ENCODE data around the gene SH3RF2.

The SH3RF2 gene

GRCh38 chr5:146079695-146080373 lies 143.5 kb downstream of the SH3RF2 start:
- no peaks in the 10 kb centered on the region for H4K20me1 ChIP-seq (ENCODE audit: insufficient read depth, low read length)
- H3K4me1 ChIP-seq (ENCODE audit: insufficient read depth, low read length, severe bottlenecking), result no peaks in the 10 kb centered on the region
- no peak overlapping the region for H3K9ac ChIP-seq (ENCODE audit: low read length)
- H3K4me3 ChIP-seq (ENCODE audit: low read depth, low read length, poor library complexity, severe bottlenecking), result no peak overlapping the region
- no peaks in the 10 kb centered on the region for H3K79me2 ChIP-seq (ENCODE audit: insufficient read depth, low read length)
- no peak overlapping the region for H3K4me2 ChIP-seq (ENCODE audit: low read length)
- no peaks in the 10 kb centered on the region for H3K9me3 ChIP-seq (ENCODE audit: low read length)
- no peaks in the 10 kb centered on the region for H3K9me2 ChIP-seq (ENCODE audit: low read depth, low read length)
- no peak for TF ChIP-seq CTCF (IDR thresholded peaks at IDR 0.05; ENCODE audit: low read length)
- no peak for TF ChIP-seq EZH2 (IDR thresholded peaks at IDR 0.05; ENCODE audit: borderline replicate concordance, low read length)
- H2AFZ ChIP-seq (ENCODE audit: low read length), result no peak overlapping the region
- H3K36me3 ChIP-seq (ENCODE audit: insufficient read depth, low read length), result no peaks in the 10 kb centered on the region
- no peaks in the 10 kb centered on the region; the same call in 1 of the 2 replicates for H3K27me3 ChIP-seq (ENCODE audit: insufficient read depth, low read length)
- no peak overlapping the region for H3K27ac ChIP-seq (ENCODE audit: low read depth, low read length, poor library complexity, severe bottlenecking)
- H3F3A ChIP-seq (ENCODE audit: insufficient read depth, low read length), result no peaks in the 10 kb centered on the region

DNA sequence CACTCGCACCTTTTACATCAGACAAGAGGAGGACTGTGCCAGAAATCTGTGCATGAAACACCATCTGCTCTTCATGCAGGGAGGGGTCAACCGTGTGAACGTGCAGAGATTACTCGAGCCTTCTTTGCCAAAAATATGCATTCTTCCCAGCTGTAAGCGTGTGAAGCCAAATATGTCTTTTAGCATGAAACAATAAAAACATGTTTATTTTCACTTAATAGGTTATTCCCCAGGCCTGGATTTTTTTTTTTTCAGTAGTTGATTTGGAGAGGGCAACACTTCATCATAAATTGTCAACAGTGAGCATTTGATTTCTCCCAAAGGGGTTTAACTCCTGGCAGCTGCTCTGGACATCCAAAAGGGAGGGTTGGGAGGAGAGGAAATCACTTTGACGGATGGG lies 145.2 kb downstream of the SH3RF2 start:
- H3K9me3 ChIP-seq (ENCODE audit: low read length), result no peaks in the 10 kb centered on the region
- H3K4me2 ChIP-seq (ENCODE audit: low read length), result no peak overlapping the region
- no peaks in the 10 kb centered on the region for H4K20me1 ChIP-seq (ENCODE audit: insufficient read depth, low read length)
- H3K79me2 ChIP-seq (ENCODE audit: insufficient read depth, low read length), result no peaks in the 10 kb centered on the region
- H3K9me2 ChIP-seq (ENCODE audit: low read depth, low read length), result no peaks in the 10 kb centered on the region
- H3K27ac ChIP-seq (ENCODE audit: low read depth, low read length, poor library complexity, severe bottlenecking), result no peak overlapping the region
- H2AFZ ChIP-seq (ENCODE audit: low read length), result no peak overlapping the region
- H3K9ac ChIP-seq (ENCODE audit: low read length), result no peak overlapping the region
- H3K27me3 ChIP-seq (ENCODE audit: insufficient read depth, low read length), result no peaks in the 10 kb centered on the region; the same call in 1 of the 2 replicates
- H3K4me1 ChIP-seq (ENCODE audit: insufficient read depth, low read length, severe bottlenecking), result no peaks in the 10 kb centered on the region
- no peaks in the 10 kb centered on the region for H3K36me3 ChIP-seq (ENCODE audit: insufficient read depth, low read length)
- no peak for TF ChIP-seq CTCF (IDR thresholded peaks at IDR 0.05; ENCODE audit: low read length)
- no peak for TF ChIP-seq EZH2 (IDR thresholded peaks at IDR 0.05; ENCODE audit: borderline replicate concordance, low read length)
- H3K4me3 ChIP-seq (ENCODE audit: low read depth, low read length, poor library complexity, severe bottlenecking), result no peak overlapping the region
- H3F3A ChIP-seq (ENCODE audit: insufficient read depth, low read length), result no peaks in the 10 kb centered on the region

DNA sequence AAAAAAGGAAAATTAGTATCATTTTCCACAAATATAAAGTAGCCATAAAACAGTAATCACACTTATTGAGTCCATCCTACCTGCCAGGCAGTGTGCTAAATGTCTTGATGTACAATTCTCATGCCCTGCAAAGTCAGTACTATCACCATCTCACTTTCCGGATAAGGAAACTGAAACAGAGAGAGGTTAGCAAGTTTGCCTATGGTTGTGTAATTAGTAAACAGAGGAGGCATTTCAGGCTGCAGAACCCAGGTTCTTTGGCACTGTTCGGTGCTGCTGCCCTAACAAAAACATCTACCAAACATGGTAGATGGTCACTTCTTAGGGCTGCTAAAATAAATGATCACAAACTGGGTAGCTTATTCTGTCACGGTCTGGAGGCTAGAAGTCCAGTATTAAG lies 146.4 kb downstream of the SH3RF2 start:
- no peak for TF ChIP-seq CTCF (IDR thresholded peaks at IDR 0.05; ENCODE audit: low read length)
- no peak for TF ChIP-seq EZH2 (IDR thresholded peaks at IDR 0.05; ENCODE audit: borderline replicate concordance, low read length)
- Histone ChIP-seq H3K9me2 (ENCODE audit: low read depth, low read length) (no peaks in the 10 kb centered on the region), H3K4me2 (ENCODE audit: low read length) (no peak overlapping the region), H3K27ac (ENCODE audit: low read depth, low read length, poor library complexity, severe bottlenecking) (no peak overlapping the region), H3K9ac (ENCODE audit: low read length) (no peak overlapping the region), H3K4me1 (ENCODE audit: insufficient read depth, low read length, severe bottlenecking) (no peaks in the 10 kb centered on the region), H3K4me3 (ENCODE audit: low read depth, low read length, poor library complexity, severe bottlenecking) (no peak overlapping the region), H3K36me3 (ENCODE audit: insufficient read depth, low read length) (no peaks in the 10 kb centered on the region), H4K20me1 (ENCODE audit: insufficient read depth, low read length) (no peaks in the 10 kb centered on the region), H3K27me3 (ENCODE audit: insufficient read depth, low read length) (no peaks in the 10 kb centered on the region; the same call in 1 of the 2 replicates), H3K79me2 (ENCODE audit: insufficient read depth, low read length) (no peaks in the 10 kb centered on the region), H2AFZ (ENCODE audit: low read length) (no peak overlapping the region), H3K9me3 (ENCODE audit: low read length) (no peaks in the 10 kb centered on the region), H3F3A (ENCODE audit: insufficient read depth, low read length) (no peaks in the 10 kb centered on the region)

Measured in OCI-LY1 (cell line).